HCT116 (cell line): ENCODE results near the gene NDUFC2. TPM values are rescaled to one million over a fixed set of nuclear protein-coding genes. Genes with fewer than 3 reads are reported as not detected.

ENCODE experiments used
- ATAC-seq: fragments of 200-7000 bp; cut with Tn5 transposase; 2 replicates; pipeline ENCODE4 v1.9.1; 2020; ENCODE audit warnings: mild to moderate bottlenecking, moderate library complexity
- BruUV-seq: library from RNA; stranded (reverse); fragments of 400-500 nt; replicated peaks from 2 replicates; lab custom pipeline; 2021; lab: Mats Ljungman, UMichigan
- CTCF ChIA-PET: fragments of 300-600 bp; sonication (Branson Sonifier 250); formaldehyde crosslinking; loops from one replicate; lab custom pipeline; 2021; ENCODE audit warnings: antibody characterized with exemption; lab: Charles Lee
- POLR2A ChIA-PET: fragments of 300-600, 350-600 bp; sonication (Branson Sonifier 250); formaldehyde crosslinking; loops from one replicate; lab custom pipeline; 2021; ENCODE audit warnings: antibody characterized with exemption; lab: Charles Lee
- RAD21 ChIA-PET, 2 experiments: fragments of 300-600 bp; sonication (Branson Sonifier 250); formaldehyde crosslinking; loops; one replicate each; lab custom pipeline; 2023; ENCODE audit warnings: low total read pairs in 2 of 2; ENCODE audit not compliant: uncharacterized antibody in 2 of 2, unreplicated experiment in 2 of 2, low non-redundant PET in 1 of 2; lab: Charles Lee
- DNase-seq: peaks from one replicate; pipeline ENCODE4 v3.0.0-alpha.2; 2010; ENCODE audit warnings: low read depth, low spot score
- H2AFZ ChIP-seq: fragments of 200-600 bp; shearing (Covaris generic), sonication (generic); 2 replicates; pipeline ENCODE4 v1.6.1; 2017; ENCODE audit warnings: low read depth, mixed run types, mixed read lengths, antibody characterized with exemption, low read length; ENCODE audit not compliant: poor library complexity, severe bottlenecking
- H3K27ac ChIP-seq: 2 replicates; pipeline ENCODE4 v1.5.1; 2012; ENCODE audit warnings: low read depth, low read length
- H3K27me3 ChIP-seq: fragments of 200-600 bp; sonication (generic); 2 replicates; pipeline ENCODE4 v1.6.1; 2016; ENCODE audit warnings: mixed run types, low read length, mixed read lengths; ENCODE audit not compliant: insufficient read depth
- H3K36me3 ChIP-seq, 2 experiments: fragments of 200-500 bp in 1 of 2; fragments of 200-600 bp in 1 of 2; sonication (Bioruptor generic) in 1 of 2; sonication (generic) in 1 of 2; 2 replicates each; pipeline versions ENCODE4 v1.5.1 to v1.6.1; 2014 to 2016; ENCODE audit warnings: low read length in 2 of 2, inconsistent platforms in 1 of 2, mixed read lengths in 1 of 2, mixed run types in 1 of 2; ENCODE audit not compliant: insufficient read depth in 2 of 2, control insufficient read depth in 1 of 2
- H3K4me1 ChIP-seq, 2 experiments: fragments of 200-600 bp in 1 of 2; sonication (generic) in 1 of 2; 2 replicates each; pipeline versions ENCODE4 v1.5.1 to v1.6.1; 2012 to 2017; ENCODE audit warnings: low read length in 2 of 2, inconsistent platforms in 1 of 2, mild to moderate bottlenecking in 1 of 2, mixed read lengths in 1 of 2, mixed run types in 1 of 2, moderate library complexity in 1 of 2; ENCODE audit not compliant: insufficient read depth in 2 of 2, control insufficient read depth in 1 of 2
- H3K4me2 ChIP-seq: fragments of 200-600 bp; sonication (generic); 2 replicates; pipeline ENCODE4 v1.6.1; 2017; ENCODE audit warnings: mixed run types, low read length, mixed read lengths
- H3K4me3 ChIP-seq, 2 experiments: fragments of 200-600 bp in 1 of 2; sonication (generic) in 1 of 2; replicated peaks in 1 of 2; 2 replicates each; pipeline ENCODE4 v1.5.1; 2011 to 2016; ENCODE audit warnings: low read length in 2 of 2, control low read depth in 1 of 2, low read depth in 1 of 2, mild to moderate bottlenecking in 1 of 2, mixed read lengths in 1 of 2, mixed run types in 1 of 2
- H3K79me2 ChIP-seq: fragments of 200-600 bp; sonication (generic); 2 replicates; pipeline ENCODE4 v1.6.1; 2017; ENCODE audit warnings: mild to moderate bottlenecking, mixed run types, low read length, moderate library complexity, mixed read lengths; ENCODE audit not compliant: insufficient read depth
- H3K9ac ChIP-seq: fragments of 200-600 bp; sonication (generic); 2 replicates; pipeline ENCODE4 v1.6.1; 2016; ENCODE audit warnings: low read length, mixed read lengths
- H3K9me2 ChIP-seq: fragments of 200-600 bp; sonication (generic), shearing (Covaris generic); 2 replicates; pipeline ENCODE4 v1.6.1; 2017; ENCODE audit warnings: mixed run types, mild to moderate bottlenecking, moderate library complexity; ENCODE audit not compliant: insufficient read depth
- H3K9me3 ChIP-seq, 2 experiments: fragments of 200-500 bp in 1 of 2; fragments of 200-600 bp in 1 of 2; sonication (Bioruptor generic) in 1 of 2; sonication (generic) in 1 of 2; 2 replicates each; pipeline ENCODE4 v1.6.1; 2014 to 2017; ENCODE audit warnings: low read length in 2 of 2, mixed read lengths in 2 of 2, inconsistent platforms in 1 of 2, low read depth in 1 of 2, mild to moderate bottlenecking in 1 of 2, mixed run types in 1 of 2, moderate library complexity in 1 of 2; ENCODE audit not compliant: control insufficient read depth in 1 of 2, insufficient read depth in 1 of 2
- H4K20me1 ChIP-seq: fragments of 200-600 bp; sonication (generic), shearing (Covaris generic); 2 replicates; pipeline ENCODE4 v1.6.1; 2017; ENCODE audit warnings: mixed run types, mild to moderate bottlenecking, moderate library complexity; ENCODE audit not compliant: insufficient read depth
- CBX3 ChIP-seq: IDR thresholded peaks from 2 replicates; pipeline ENCODE4 v1.6.1; 2012; ENCODE audit warnings: low read depth
- EGR1 ChIP-seq: IDR thresholded peaks from 2 replicates; pipeline ENCODE4 v1.6.1; 2012; ENCODE audit warnings: low read depth
- FOSL1 ChIP-seq: IDR thresholded peaks from 2 replicates; pipeline ENCODE4 v1.6.1; 2012; ENCODE audit warnings: low read depth
- MAX ChIP-seq: IDR thresholded peaks from 2 replicates; pipeline ENCODE4 v1.6.1; 2012
- POLR2A ChIP-seq: IDR thresholded peaks from 2 replicates; pipeline ENCODE4 v1.7.0; 2011; ENCODE audit warnings: borderline replicate concordance; ENCODE audit not compliant: insufficient read depth, insufficient read length; ENCODE audit errors: extremely low read depth
- RAD21 ChIP-seq: IDR thresholded peaks from 2 replicates; pipeline ENCODE4 v1.6.1; 2012; ENCODE audit warnings: low read depth, mild to moderate bottlenecking
- SRF ChIP-seq: IDR thresholded peaks from 2 replicates; pipeline ENCODE4 v1.6.1; 2012; ENCODE audit warnings: low read depth
- ZBTB33 ChIP-seq: IDR thresholded peaks from 2 replicates; pipeline ENCODE4 v1.6.1; 2011; ENCODE audit warnings: mild to moderate bottlenecking, low read length, moderate library complexity; ENCODE audit not compliant: insufficient replicate concordance; ENCODE audit errors: extremely low read depth
- ZFX ChIP-seq: fragments of 450-650 bp; IDR thresholded peaks from 2 replicates; pipeline ENCODE4 v1.6.1; 2017
- ZNF274 ChIP-seq: fragments of 200-500 bp; sonication (Bioruptor generic); IDR thresholded peaks from 2 replicates; pipeline ENCODE4 v1.6.1; 2014; ENCODE audit warnings: mild to moderate bottlenecking, low read depth, low read length, inconsistent platforms
- intact Hi-C: fragments of 100-400 bp; cut with micrococcal nuclease; formaldehyde crosslinking; loops from 2 replicates; pipeline ENCODE4 v1.10.0; 2022
- total RNA-seq: library from RNA; stranded (reverse); gene quantifications from one replicate; pipeline ENCODE4 v1.2.1, GENCODE V29; 2021; ENCODE audit not compliant: unreplicated experiment
- TF ChIP-seq, protein P1 (sequence below): IDR thresholded peaks from 2 replicates; pipeline ENCODE4 v1.6.1; 2012; ENCODE audit warnings: low read depth
- TF ChIP-seq, protein P2 (sequence below), 3 experiments: fragments of 200-600 bp in 1 of 3; sonication (generic) in 1 of 3; IDR thresholded peaks in 2 of 3; conservative IDR thresholded peaks in 1 of 3; 2 replicates each; pipeline ENCODE4 v1.5.1; 2012 to 2017; ENCODE audit warnings: low read depth in 2 of 3, low read length in 2 of 3, antibody characterized with exemption in 1 of 3, borderline replicate concordance in 1 of 3, control low read depth in 1 of 3, mild to moderate bottlenecking in 1 of 3, mixed read lengths in 1 of 3, mixed run types in 1 of 3, moderate library complexity in 1 of 3; ENCODE audit not compliant: insufficient read depth in 1 of 3

Gene NDUFC2
- total RNA-seq, 1 experiment from 2014 or later = 225 TPM

DNA sequence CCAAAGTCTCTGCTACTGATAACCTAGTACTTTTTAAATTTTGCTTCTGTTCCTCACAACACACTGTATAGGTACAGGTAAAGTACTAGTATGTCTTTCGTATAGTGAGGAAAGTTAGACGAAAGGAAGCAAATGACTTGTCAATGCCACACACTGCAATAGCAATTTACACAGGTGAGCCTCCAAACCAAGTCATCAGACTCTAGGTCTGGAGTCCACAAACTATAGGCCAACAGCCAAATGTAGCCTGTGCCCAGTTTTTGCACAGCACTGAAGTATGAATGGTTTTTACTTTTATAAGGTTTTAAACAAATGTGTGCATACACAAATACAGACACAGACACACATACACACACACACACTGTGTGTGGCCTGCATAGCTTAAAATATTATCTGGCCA is 31.6 kb upstream of the NDUFC2 start:
- H3K9me2 ChIP-seq = no peaks in the 10 kb centered on the region
- no peaks in the 10 kb centered on the region for H3K27me3 ChIP-seq
- no peaks in the 10 kb centered on the region for H3K4me1 ChIP-seq
- H3K36me3 ChIP-seq = peaks cover 7 to 21% of the 10 kb centered on the region in 2 experiments
- DNase-seq (no peak), ATAC-seq (no peak)
- BruUV-seq = no TSS peak
- no peaks in the 10 kb centered on the region for H3K9me3 ChIP-seq
- H3K4me2 ChIP-seq = no peak overlapping the region
- ChIA-PET RAD21 (no interaction called here), POLR2A (no interaction called here), CTCF (no interaction called here)
- no peak overlapping the region for H3K27ac ChIP-seq
- no peak for TF ChIP-seq SRF
- no peak for TF ChIP-seq MAX
- TF ChIP-seq ZNF274 = no peak
- TF ChIP-seq RAD21 = no peak
- TF ChIP-seq ZFX = no peak
- TF ChIP-seq EGR1 = no peak
- no peak for TF ChIP-seq POLR2A
- TF ChIP-seq, protein P1, sequence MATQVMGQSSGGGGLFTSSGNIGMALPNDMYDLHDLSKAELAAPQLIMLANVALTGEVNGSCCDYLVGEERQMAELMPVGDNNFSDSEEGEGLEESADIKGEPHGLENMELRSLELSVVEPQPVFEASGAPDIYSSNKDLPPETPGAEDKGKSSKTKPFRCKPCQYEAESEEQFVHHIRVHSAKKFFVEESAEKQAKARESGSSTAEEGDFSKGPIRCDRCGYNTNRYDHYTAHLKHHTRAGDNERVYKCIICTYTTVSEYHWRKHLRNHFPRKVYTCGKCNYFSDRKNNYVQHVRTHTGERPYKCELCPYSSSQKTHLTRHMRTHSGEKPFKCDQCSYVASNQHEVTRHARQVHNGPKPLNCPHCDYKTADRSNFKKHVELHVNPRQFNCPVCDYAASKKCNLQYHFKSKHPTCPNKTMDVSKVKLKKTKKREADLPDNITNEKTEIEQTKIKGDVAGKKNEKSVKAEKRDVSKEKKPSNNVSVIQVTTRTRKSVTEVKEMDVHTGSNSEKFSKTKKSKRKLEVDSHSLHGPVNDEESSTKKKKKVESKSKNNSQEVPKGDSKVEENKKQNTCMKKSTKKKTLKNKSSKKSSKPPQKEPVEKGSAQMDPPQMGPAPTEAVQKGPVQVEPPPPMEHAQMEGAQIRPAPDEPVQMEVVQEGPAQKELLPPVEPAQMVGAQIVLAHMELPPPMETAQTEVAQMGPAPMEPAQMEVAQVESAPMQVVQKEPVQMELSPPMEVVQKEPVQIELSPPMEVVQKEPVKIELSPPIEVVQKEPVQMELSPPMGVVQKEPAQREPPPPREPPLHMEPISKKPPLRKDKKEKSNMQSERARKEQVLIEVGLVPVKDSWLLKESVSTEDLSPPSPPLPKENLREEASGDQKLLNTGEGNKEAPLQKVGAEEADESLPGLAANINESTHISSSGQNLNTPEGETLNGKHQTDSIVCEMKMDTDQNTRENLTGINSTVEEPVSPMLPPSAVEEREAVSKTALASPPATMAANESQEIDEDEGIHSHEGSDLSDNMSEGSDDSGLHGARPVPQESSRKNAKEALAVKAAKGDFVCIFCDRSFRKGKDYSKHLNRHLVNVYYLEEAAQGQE = no peak
- TF ChIP-seq ZBTB33 = no peak
- TF ChIP-seq, protein P2, sequence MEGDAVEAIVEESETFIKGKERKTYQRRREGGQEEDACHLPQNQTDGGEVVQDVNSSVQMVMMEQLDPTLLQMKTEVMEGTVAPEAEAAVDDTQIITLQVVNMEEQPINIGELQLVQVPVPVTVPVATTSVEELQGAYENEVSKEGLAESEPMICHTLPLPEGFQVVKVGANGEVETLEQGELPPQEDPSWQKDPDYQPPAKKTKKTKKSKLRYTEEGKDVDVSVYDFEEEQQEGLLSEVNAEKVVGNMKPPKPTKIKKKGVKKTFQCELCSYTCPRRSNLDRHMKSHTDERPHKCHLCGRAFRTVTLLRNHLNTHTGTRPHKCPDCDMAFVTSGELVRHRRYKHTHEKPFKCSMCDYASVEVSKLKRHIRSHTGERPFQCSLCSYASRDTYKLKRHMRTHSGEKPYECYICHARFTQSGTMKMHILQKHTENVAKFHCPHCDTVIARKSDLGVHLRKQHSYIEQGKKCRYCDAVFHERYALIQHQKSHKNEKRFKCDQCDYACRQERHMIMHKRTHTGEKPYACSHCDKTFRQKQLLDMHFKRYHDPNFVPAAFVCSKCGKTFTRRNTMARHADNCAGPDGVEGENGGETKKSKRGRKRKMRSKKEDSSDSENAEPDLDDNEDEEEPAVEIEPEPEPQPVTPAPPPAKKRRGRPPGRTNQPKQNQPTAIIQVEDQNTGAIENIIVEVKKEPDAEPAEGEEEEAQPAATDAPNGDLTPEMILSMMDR (IDR thresholded peaks at IDR 0.05 in 2 of 3, conservative IDR thresholded peaks at IDR 0.05 in 1 of 3; ENCODE audit: borderline replicate concordance in 1 of 3, insufficient read depth in 1 of 3, low read depth in 2 of 3, low read length in 2 of 3) = no peak
- TF ChIP-seq FOSL1 = no peak
- no peak for TF ChIP-seq CBX3
- no peak overlapping the region for H2AFZ ChIP-seq
- intact Hi-C loops = no loop called here
- H4K20me1 ChIP-seq = no peaks in the 10 kb centered on the region
- H3K79me2 ChIP-seq = no peaks in the 10 kb centered on the region
- H3K9ac ChIP-seq = no peak overlapping the region
- H3K4me3 ChIP-seq = no peak overlapping the region
